ENCODE measurements around the gene LARP4B.

LARP4B gene

DNA sequence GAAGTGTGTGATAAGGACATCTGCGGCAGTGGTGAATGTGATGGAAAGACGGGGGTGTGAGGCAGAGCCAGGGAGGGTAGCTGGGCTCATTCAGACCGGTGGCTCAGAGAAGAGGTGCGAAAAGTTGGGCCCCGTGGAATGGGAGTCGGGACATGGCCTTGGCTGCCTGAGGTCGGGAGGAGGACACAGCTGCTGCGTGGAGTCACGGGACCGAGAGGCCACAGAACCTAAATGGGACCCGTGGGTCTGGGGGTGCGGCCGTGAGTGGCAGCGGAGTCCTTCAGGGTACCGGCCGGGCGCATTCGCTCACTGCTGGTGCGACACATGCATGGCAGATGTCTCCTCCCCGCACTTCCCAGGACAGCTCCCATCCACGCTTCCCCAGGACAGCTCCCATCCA is 22.9 kb upstream of the LARP4B start:
- no peak overlapping the region for H3K4me3 ChIP-seq
- no peak for TF ChIP-seq POLR2AphosphoS5 (IDR thresholded peaks at IDR 0.05; ENCODE audit: borderline replicate concordance, low read depth, low read length)
- no peak for TF ChIP-seq FOXP2 (optimal IDR thresholded peaks at IDR 0.05; ENCODE audit: control extremely low read depth, extremely low read length, insufficient read depth)
- no peak for TF ChIP-seq EZH2 (IDR thresholded peaks at IDR 0.05)
- H3K9ac ChIP-seq (ENCODE audit: insufficient read length) = no peak overlapping the region
- no peak overlapping the region for H3K27ac ChIP-seq
- no peak for DNase-seq (ENCODE audit: low read depth, low spot score)
- no peaks in the 10 kb centered on the region for H3K9me3 ChIP-seq (ENCODE audit: low read depth, low read length)
- no peaks in the 10 kb centered on the region for H3K36me3 ChIP-seq (ENCODE audit: insufficient read depth, low read length)

- no peak overlapping the region for H3K9ac ChIP-seq (ENCODE audit: insufficient read length)
- H3K27ac ChIP-seq = no peak overlapping the region
- DNase-seq (ENCODE audit: low read depth, low spot score) = no peak
- no peaks in the 10 kb centered on the region for H3K36me3 ChIP-seq (ENCODE audit: insufficient read depth, low read length)
- no peaks in the 10 kb centered on the region for H3K9me3 ChIP-seq (ENCODE audit: low read depth, low read length)
- no peak for TF ChIP-seq FOXP2 (optimal IDR thresholded peaks at IDR 0.05; ENCODE audit: control extremely low read depth, extremely low read length, insufficient read depth)
- H3K4me3 ChIP-seq = no peak overlapping the region
These were observed 22.3 kb upstream of the LARP4B start for GRCh38 chr10:953836-954235.

- no peak for DNase-seq (ENCODE audit: low read depth, low spot score)
- Histone ChIP-seq H3K27ac (no peak overlapping the region), H3K9ac (ENCODE audit: insufficient read length) (no peak overlapping the region), H3K36me3 (ENCODE audit: insufficient read depth, low read length) (no peaks in the 10 kb centered on the region), H3K4me3 (no peak overlapping the region), H3K9me3 (ENCODE audit: low read depth, low read length) (no peaks in the 10 kb centered on the region)
- TF ChIP-seq EZH2 (IDR thresholded peaks at IDR 0.05) (no peak), POLR2AphosphoS5 (IDR thresholded peaks at IDR 0.05; ENCODE audit: borderline replicate concordance, low read depth, low read length) (no peak), FOXP2 (optimal IDR thresholded peaks at IDR 0.05; ENCODE audit: control extremely low read depth, extremely low read length, insufficient read depth) (no peak)
These were observed 17.9 kb upstream of the LARP4B start for GRCh38 chr10:949446-949845.

DNA sequence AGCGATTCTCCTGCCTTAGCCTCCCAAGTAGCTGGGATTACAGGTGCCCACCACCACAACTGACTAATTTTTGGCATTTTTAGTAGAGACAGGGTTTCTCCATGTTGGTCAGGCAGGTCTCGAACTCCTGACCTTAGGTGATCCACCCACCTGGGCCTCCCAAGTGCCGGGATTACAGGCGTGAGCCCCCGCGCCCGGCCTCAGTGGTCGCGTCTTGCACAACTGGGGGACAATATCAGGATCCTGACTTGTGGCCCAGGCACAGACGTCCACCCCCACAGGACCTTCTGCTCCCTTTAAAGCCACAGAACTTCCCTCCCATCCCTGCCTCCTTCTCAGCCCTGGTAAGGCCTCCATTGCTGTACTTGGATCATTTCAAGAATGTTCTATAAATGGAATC is 16.8 kb upstream of the LARP4B start:
- H3K4me3 ChIP-seq = no peak overlapping the region
- H3K9me3 ChIP-seq (ENCODE audit: low read depth, low read length) = no peaks in the 10 kb centered on the region
- no peak overlapping the region for H3K9ac ChIP-seq (ENCODE audit: insufficient read length)
- TF ChIP-seq FOXP2 (optimal IDR thresholded peaks at IDR 0.05; ENCODE audit: control extremely low read depth, extremely low read length, insufficient read depth) = no peak
- no peak for TF ChIP-seq EZH2 (IDR thresholded peaks at IDR 0.05)
- no peak for TF ChIP-seq POLR2AphosphoS5 (IDR thresholded peaks at IDR 0.05; ENCODE audit: borderline replicate concordance, low read depth, low read length)
- no peak overlapping the region for H3K27ac ChIP-seq
- no peaks in the 10 kb centered on the region for H3K36me3 ChIP-seq (ENCODE audit: insufficient read depth, low read length)
- no peak for DNase-seq (ENCODE audit: low read depth, low spot score)

GRCh38 chr10:947881-948280 is 16.4 kb upstream of the LARP4B start:
- Histone ChIP-seq H3K9ac (ENCODE audit: insufficient read length) (no peak overlapping the region), H3K36me3 (ENCODE audit: insufficient read depth, low read length) (no peaks in the 10 kb centered on the region), H3K9me3 (ENCODE audit: low read depth, low read length) (no peaks in the 10 kb centered on the region), H3K4me3 (no peak overlapping the region), H3K27ac (no peak overlapping the region)
- no peak for DNase-seq (ENCODE audit: low read depth, low spot score)
- TF ChIP-seq FOXP2 (optimal IDR thresholded peaks at IDR 0.05; ENCODE audit: control extremely low read depth, extremely low read length, insufficient read depth) = no peak
- TF ChIP-seq POLR2AphosphoS5 (IDR thresholded peaks at IDR 0.05; ENCODE audit: borderline replicate concordance, low read depth, low read length) = no peak
- no peak for TF ChIP-seq EZH2 (IDR thresholded peaks at IDR 0.05)

GRCh38 chr10:947051-947450 is 15.5 kb upstream of the LARP4B start:
- no peaks in the 10 kb centered on the region for H3K36me3 ChIP-seq (ENCODE audit: insufficient read depth, low read length)
- H3K9me3 ChIP-seq (ENCODE audit: low read depth, low read length) = no peaks in the 10 kb centered on the region
- no peak for DNase-seq (ENCODE audit: low read depth, low spot score)
- H3K27ac ChIP-seq = no peak overlapping the region
- TF ChIP-seq FOXP2 (optimal IDR thresholded peaks at IDR 0.05; ENCODE audit: control extremely low read depth, extremely low read length, insufficient read depth) (no peak), EZH2 (IDR thresholded peaks at IDR 0.05) (no peak), POLR2AphosphoS5 (IDR thresholded peaks at IDR 0.05; ENCODE audit: borderline replicate concordance, low read depth, low read length) (no peak)
- H3K4me3 ChIP-seq = no peak overlapping the region
- H3K9ac ChIP-seq (ENCODE audit: insufficient read length) = no peak overlapping the region

DNA sequence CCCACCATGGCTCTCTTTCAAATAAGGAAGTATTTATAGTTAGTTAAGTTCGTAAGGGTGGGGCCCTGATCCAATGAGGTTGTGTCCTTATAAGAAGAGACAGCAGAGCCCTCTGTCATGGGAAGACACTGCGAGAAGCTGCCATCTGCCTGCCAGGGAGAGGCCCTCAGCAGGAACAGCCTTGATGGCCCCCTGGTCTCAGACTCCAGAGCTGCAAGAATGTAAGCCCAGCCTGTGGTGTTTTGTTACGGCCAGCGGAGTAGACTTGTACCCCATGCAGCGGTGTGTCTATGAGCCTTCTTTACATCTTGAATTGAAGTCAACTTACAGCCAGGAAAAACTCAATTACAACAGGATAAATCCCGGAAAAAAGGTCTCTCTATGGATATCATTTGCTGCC is 14.3 kb upstream of the LARP4B start:
- DNase-seq (ENCODE audit: low read depth, low spot score) = no peak
- Histone ChIP-seq H3K36me3 (ENCODE audit: insufficient read depth, low read length) (no peaks in the 10 kb centered on the region), H3K9ac (ENCODE audit: insufficient read length) (no peak overlapping the region), H3K27ac (no peak overlapping the region), H3K4me3 (no peak overlapping the region), H3K9me3 (ENCODE audit: low read depth, low read length) (no peaks in the 10 kb centered on the region)
- no peak for TF ChIP-seq FOXP2 (optimal IDR thresholded peaks at IDR 0.05; ENCODE audit: control extremely low read depth, extremely low read length, insufficient read depth)
- TF ChIP-seq EZH2 (IDR thresholded peaks at IDR 0.05) = no peak
- TF ChIP-seq POLR2AphosphoS5 (IDR thresholded peaks at IDR 0.05; ENCODE audit: borderline replicate concordance, low read depth, low read length) = no peak

DNA sequence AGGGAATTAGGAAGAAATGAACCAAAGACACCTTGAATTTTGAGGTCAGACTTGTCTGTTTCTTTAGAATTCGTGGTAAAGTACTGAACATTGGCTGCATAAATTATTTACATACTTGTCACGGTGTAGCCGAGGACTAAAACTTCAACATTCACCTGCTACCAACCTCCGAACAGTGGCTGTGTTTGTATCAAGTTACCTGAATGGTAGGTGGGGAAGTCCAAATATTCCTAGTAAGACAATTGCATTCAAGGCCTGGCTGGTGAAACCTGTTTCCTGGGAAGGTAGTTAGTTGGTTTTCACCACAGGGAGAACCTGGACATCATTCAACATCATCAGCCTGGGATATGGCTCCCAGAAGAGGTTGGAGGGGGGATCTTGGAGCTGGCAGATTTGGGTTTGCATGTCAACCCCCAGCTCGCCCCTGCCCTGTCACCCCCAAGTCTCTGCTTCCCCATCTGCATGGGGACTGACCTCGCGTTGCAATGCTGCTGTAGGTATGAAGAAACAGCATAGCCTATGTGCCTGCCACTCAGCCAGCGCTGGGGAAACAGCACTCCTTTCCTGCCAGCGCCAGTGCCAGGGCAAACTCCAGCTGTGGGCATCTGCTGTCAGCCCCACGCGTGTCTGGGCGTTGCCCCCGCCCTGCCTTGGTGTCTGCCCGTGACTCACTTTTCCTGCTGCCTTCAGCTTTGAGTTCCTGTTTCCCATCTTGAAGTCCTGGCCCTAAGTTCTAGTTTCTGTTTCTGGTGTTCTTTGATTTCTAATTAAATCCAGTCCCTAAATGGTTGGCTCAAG is 12.7 kb upstream of the LARP4B start:
- H3K9ac ChIP-seq (ENCODE audit: insufficient read length) = no peak overlapping the region
- H3K36me3 ChIP-seq (ENCODE audit: insufficient read depth, low read length) = no peaks in the 10 kb centered on the region
- no peak for TF ChIP-seq POLR2AphosphoS5 (IDR thresholded peaks at IDR 0.05; ENCODE audit: borderline replicate concordance, low read depth, low read length)
- TF ChIP-seq EZH2 (IDR thresholded peaks at IDR 0.05) = no peak
- TF ChIP-seq FOXP2 (optimal IDR thresholded peaks at IDR 0.05; ENCODE audit: control extremely low read depth, extremely low read length, insufficient read depth) = no peak
- DNase-seq (ENCODE audit: low read depth, low spot score) = no peak
- H3K4me3 ChIP-seq = no peak overlapping the region
- H3K27ac ChIP-seq = no peak overlapping the region
- H3K9me3 ChIP-seq (ENCODE audit: low read depth, low read length) = no peaks in the 10 kb centered on the region
